K562 (cell line): ENCODE measurements around the gene BTN3A1. TPM values are rescaled to one million over a fixed set of nuclear protein-coding genes. Genes with fewer than 3 reads are reported as not detected.

Experiments
- CREB1 ChIP-seq, 2 experiments: sonication (generic) in 1 of 2; formaldehyde crosslinking in 1 of 2; IDR thresholded peaks; 2 replicates each; pipeline versions ENCODE4 v1.6.1 to v1.8.0; 2012 to 2022; ENCODE audit warnings: inconsistent platforms in 1 of 2, mild to moderate bottlenecking in 1 of 2, missing genetic modification reagents in 1 of 2, moderate library complexity in 1 of 2
- E2F3 ChIP-seq: fragments of 250-450 bp; sonication (Bioruptor Pico); IDR thresholded peaks from 2 replicates; pipeline ENCODE4 v1.4.0; 2020; ENCODE audit warnings: mild to moderate bottlenecking
- FOXK2 ChIP-seq, 2 experiments: fragments of 450-650 bp; IDR thresholded peaks in 1 of 2; conservative IDR thresholded peaks in 1 of 2; 2 replicates each; pipeline ENCODE4 v1.6.1; 2016; ENCODE audit warnings: low read depth in 2 of 2, mild to moderate bottlenecking in 1 of 2
- HSF4 ChIP-seq: fragments of 250-450 bp; sonication (Bioruptor Pico); IDR thresholded peaks from 2 replicates; pipeline ENCODE4 v2.1.2; 2022; ENCODE audit warnings: mild to moderate bottlenecking, moderate library complexity, borderline replicate concordance
- JUND ChIP-seq, 2 experiments: IDR thresholded peaks; 2 replicates in 1 of 2; 3 replicates in 1 of 2; pipeline ENCODE4 v1.6.1; 2011; ENCODE audit warnings: borderline replicate concordance in 2 of 2, low read depth in 2 of 2, low read length in 2 of 2, improper control_type of control experiment in 1 of 2, missing biosample characterization in 1 of 2, missing genetic modification characterization in 1 of 2, missing genetic modification reagents in 1 of 2
- LCOR ChIP-seq: sonication (generic); formaldehyde crosslinking; IDR thresholded peaks from 2 replicates; pipeline ENCODE4 v1.8.0; 2022; ENCODE audit warnings: mild to moderate bottlenecking, missing genetic modification reagents
- MTA1 ChIP-seq: fragments of 450-650 bp; IDR thresholded peaks from 2 replicates; pipeline ENCODE4 v1.6.1; 2017; ENCODE audit warnings: borderline replicate concordance
- OTX1 ChIP-seq: fragments of 450-650 bp; formaldehyde crosslinking; IDR thresholded peaks from 2 replicates; pipeline ENCODE4 v1.4.0; 2022; ENCODE audit warnings: mild to moderate bottlenecking
- POLR2AphosphoS5 ChIP-seq: IDR thresholded peaks from 2 replicates; pipeline ENCODE4 v1.6.1; 2011; ENCODE audit warnings: mild to moderate bottlenecking, low read depth, low read length, moderate library complexity; ENCODE audit not compliant: control insufficient read depth, insufficient read depth
- PURB ChIP-seq: sonication (generic); formaldehyde crosslinking; IDR thresholded peaks from 2 replicates; pipeline ENCODE4 v1.9.0; 2021; ENCODE audit warnings: low read depth, mild to moderate bottlenecking, missing genetic modification reagents
- RB1 ChIP-seq: fragments of 450-650 bp; IDR thresholded peaks from 2 replicates; pipeline ENCODE4 v1.6.1; 2017; ENCODE audit warnings: low read depth, mild to moderate bottlenecking
- SIX5 ChIP-seq, 2 experiments: IDR thresholded peaks; 2 replicates each; pipeline ENCODE4 v1.6.1; 2011; ENCODE audit warnings: low read length in 2 of 2, borderline replicate concordance in 1 of 2, low read depth in 1 of 2, mild to moderate bottlenecking in 1 of 2, moderate library complexity in 1 of 2; ENCODE audit not compliant: insufficient read depth in 1 of 2
- SREBF2 ChIP-seq: sonication (generic); formaldehyde crosslinking; IDR thresholded peaks from 2 replicates; pipeline ENCODE4 v1.4.0; 2020; ENCODE audit warnings: mild to moderate bottlenecking, missing genetic modification reagents
- WHSC1 ChIP-seq: IDR thresholded peaks from one replicate; pipeline ENCODE4 v1.6.1; 2012; ENCODE audit warnings: low read length, control low read depth, inconsistent platforms
- ZNF263 ChIP-seq: sonication (generic); formaldehyde crosslinking; IDR thresholded peaks from 2 replicates; pipeline ENCODE4 v1.8.0; 2022; ENCODE audit warnings: mild to moderate bottlenecking, missing genetic modification reagents, borderline replicate concordance
- ZZZ3 ChIP-seq: fragments of 450-650 bp; IDR thresholded peaks from 2 replicates; pipeline ENCODE4 v1.6.1; 2016; ENCODE audit warnings: antibody characterized with exemption, mild to moderate bottlenecking, moderate library complexity
- polyA plus RNA-seq, 8 experiments: library from polyadenylated mRNA; depleted of rRNA in 4 of 8; stranded (reverse) in 5 of 8; unstranded in 3 of 8; fragments of >200 nt; fragmentation: Nextera tagmentation in 2 of 8; fragmentation: Illumina TruSeq in 1 of 8; extraction: Ambion mirVana in 2 of 8; extraction: Trizol in 1 of 8; gene quantifications; 2 replicates each; pipeline versions ENCODE4 v1.2.1 to v1.2.3, GENCODE V29; 2011 to 2014; ENCODE audit warnings: inconsistent platforms in 1 of 8, missing spikeins in 1 of 8
- total RNA-seq, 7 experiments: library from RNA; depleted of rRNA in 6 of 7; stranded (reverse); fragments of >200 nt in 6 of 7; fragmentation: Illumina TruSeq in 2 of 7; extraction: Trizol in 2 of 7; gene quantifications; 2 replicates each; pipeline versions ENCODE4 v1.2.1 to v1.2.3, GENCODE V29; 2011 to 2021; ENCODE audit warnings: low replicate concordance in 1 of 7
- TF ChIP-seq, protein P1 (sequence below): sonication (generic); formaldehyde crosslinking; IDR thresholded peaks from 2 replicates; pipeline ENCODE4 v1.8.1; 2023; ENCODE audit warnings: mild to moderate bottlenecking, missing genetic modification reagents

The BTN3A1 gene
- total and polyA plus RNA-seq, 9 of the 15 experiments (the other 6 are each of a cell fraction or from before 2014, with no cell fraction given): 0.84 to 8.5 (median 3.9) TPM

DNA sequence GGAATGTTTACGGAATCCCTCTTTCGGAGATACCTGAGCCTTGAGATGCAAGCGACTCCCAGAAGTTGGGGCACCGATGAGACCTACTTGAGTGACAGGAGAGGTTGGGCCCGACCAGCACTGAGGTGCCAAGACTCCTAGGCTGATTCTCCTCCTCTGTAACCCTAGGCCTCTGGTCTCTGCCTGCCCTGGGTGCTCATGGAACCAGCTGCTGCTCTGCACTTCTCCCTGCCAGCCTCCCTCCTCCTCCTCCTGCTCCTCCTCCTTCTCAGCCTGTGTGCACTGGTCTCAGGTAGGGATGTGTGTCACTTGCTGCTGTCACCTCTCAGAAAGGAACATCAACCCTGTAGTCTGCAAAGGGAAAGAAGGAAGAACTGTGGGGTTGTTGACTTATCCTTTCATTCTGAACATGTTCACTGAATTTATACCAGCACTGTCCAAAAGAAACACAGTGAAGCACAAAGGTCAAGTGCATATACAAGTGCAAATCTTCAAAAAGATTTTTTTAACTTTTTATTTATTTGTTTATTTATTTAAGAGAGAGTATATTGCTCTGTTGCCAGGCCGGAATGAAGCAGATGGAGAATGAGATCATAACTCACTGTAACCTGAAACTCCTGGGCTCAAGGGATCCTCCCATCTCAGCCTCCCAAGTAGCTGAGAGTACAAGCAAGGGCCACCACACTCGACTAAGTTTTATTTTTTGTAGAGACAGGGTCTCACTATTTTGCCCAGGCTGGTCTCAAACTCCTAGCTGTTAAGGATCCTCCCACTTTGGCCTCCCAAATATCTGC, 18.3 kb upstream of the BTN3A1 start (continued):
- TF ChIP-seq HSF4 (CRISPR knock-in tag) (no peak), ZZZ3 (no peak), CREB1 (IDR thresholded peaks at IDR 0.05) (no peak), CREB1 (CRISPR knock-in tag; IDR thresholded peaks at IDR 0.05) (no peak), SIX5 (IDR thresholded peaks at IDR 0.05; ENCODE audit: borderline replicate concordance in 1 of 2, insufficient read depth in 1 of 2, low read depth in 1 of 2, low read length in 2 of 2) (no peak), RB1 (no peak), LCOR (CRISPR knock-in tag) (no peak), SREBF2 (CRISPR knock-in tag) (no peak), JUND (IDR thresholded peaks at IDR 0.05; ENCODE audit: borderline replicate concordance, low read depth, low read length) (peak; percentile 88), JUND (tag; IDR thresholded peaks at IDR 0.05; ENCODE audit: borderline replicate concordance, low read depth, low read length) (peak; percentile 77; the same call in 2 of the 3 replicates), PURB (CRISPR knock-in tag) (no peak), E2F3 (CRISPR knock-in tag) (no peak), WHSC1 (no peak), POLR2AphosphoS5 (0 out of 2 replicates have a peak, but pooled peaks have one; percentile 22), MTA1 (0 out of 2 replicates have a peak, but pooled peaks have one; percentile 12), FOXK2 (conservative IDR thresholded peaks at IDR 0.05 in 1 of 2, IDR thresholded peaks at IDR 0.05 in 1 of 2; ENCODE audit: low read depth in 2 of 2) (peak; percentile 66 to 73; a peak in 3 of 4 replicates), ZNF263 (CRISPR knock-in tag) (peak; percentile 89), OTX1 (CRISPR knock-in tag) (no peak)
- TF ChIP-seq, protein P1, sequence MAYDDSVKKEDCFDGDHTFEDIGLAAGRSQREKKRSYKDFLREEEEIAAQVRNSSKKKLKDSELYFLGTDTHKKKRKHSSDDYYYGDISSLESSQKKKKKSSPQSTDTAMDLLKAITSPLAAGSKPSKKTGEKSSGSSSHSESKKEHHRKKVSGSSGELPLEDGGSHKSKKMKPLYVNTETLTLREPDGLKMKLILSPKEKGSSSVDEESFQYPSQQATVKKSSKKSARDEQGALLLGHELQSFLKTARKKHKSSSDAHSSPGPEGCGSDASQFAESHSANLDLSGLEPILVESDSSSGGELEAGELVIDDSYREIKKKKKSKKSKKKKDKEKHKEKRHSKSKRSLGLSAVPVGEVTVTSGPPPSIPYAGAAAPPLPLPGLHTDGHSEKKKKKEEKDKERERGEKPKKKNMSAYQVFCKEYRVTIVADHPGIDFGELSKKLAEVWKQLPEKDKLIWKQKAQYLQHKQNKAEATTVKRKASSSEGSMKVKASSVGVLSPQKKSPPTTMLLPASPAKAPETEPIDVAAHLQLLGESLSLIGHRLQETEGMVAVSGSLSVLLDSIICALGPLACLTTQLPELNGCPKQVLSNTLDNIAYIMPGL (CRISPR knock-in tag): no peak; the same call in 1 of the 2 replicates
